HepG2 (cell line): Measurements from ENCODE around the gene MTO1. TPM values are rescaled to one million over a fixed set of nuclear protein-coding genes. Genes with fewer than 3 reads are reported as not detected.

ENCODE experiments used
- CBFB ChIP-seq: sonication (generic); formaldehyde crosslinking; IDR thresholded peaks from 2 replicates; pipeline ENCODE4 v1.4.0; 2020; ENCODE audit warnings: missing genetic modification reagents
- CERS6 ChIP-seq: sonication (generic); formaldehyde crosslinking; IDR thresholded peaks from 2 replicates; pipeline ENCODE4 v1.5.0; 2020; ENCODE audit warnings: missing genetic modification reagents
- EP300 ChIP-seq, 3 experiments: sonication (generic) in 1 of 3; formaldehyde crosslinking in 1 of 3; IDR thresholded peaks; 2 replicates each; pipeline versions ENCODE4 v1.5.1 to v1.6.1; 2011 to 2020; ENCODE audit warnings: low read depth in 2 of 3, low read length in 2 of 3, borderline replicate concordance in 1 of 3, improper control_type of control experiment in 1 of 3, mild to moderate bottlenecking in 1 of 3, missing genetic modification reagents in 1 of 3, moderate library complexity in 1 of 3
- HDAC2 ChIP-seq: sonication (generic); formaldehyde crosslinking; IDR thresholded peaks from 2 replicates; pipeline ENCODE4 v1.4.0; 2020; ENCODE audit warnings: missing genetic modification reagents
- HMGA1 ChIP-seq: sonication (generic); formaldehyde crosslinking; conservative IDR thresholded peaks from 2 replicates; pipeline ENCODE4 v1.4.0; 2020; ENCODE audit warnings: missing genetic modification reagents
- HNRNPLL ChIP-seq: fragments of 200-400 bp; formaldehyde crosslinking; IDR thresholded peaks from 2 replicates; pipeline ENCODE4 v1.6.1; 2017; ENCODE audit warnings: mild to moderate bottlenecking, low read depth, low read length; ENCODE audit not compliant: poor library complexity, severe bottlenecking
- JDP2 ChIP-seq: sonication (generic); formaldehyde crosslinking; IDR thresholded peaks from 2 replicates; pipeline ENCODE4 v1.8.1; 2022; ENCODE audit warnings: missing genetic modification reagents, borderline replicate concordance
- NFRKB ChIP-seq: fragments of 450-650 bp; IDR thresholded peaks from 2 replicates; pipeline ENCODE4 v1.6.1; 2017
- NR3C1 ChIP-seq: sonication (generic); formaldehyde crosslinking; IDR thresholded peaks from 2 replicates; pipeline ENCODE4 v1.4.0; 2020; ENCODE audit warnings: missing genetic modification reagents
- POLR2AphosphoS2 ChIP-seq: IDR thresholded peaks from 2 replicates; pipeline ENCODE4 v1.6.1; 2011; ENCODE audit warnings: low read depth, low read length, improper control_type of control experiment
- U2AF1 ChIP-seq: fragments of 200-400 bp; formaldehyde crosslinking; optimal IDR thresholded peaks from 2 replicates; pipeline ENCODE3; 2017; ENCODE audit warnings: mild to moderate bottlenecking, low read depth, low read length
- ZNF224 ChIP-seq: sonication (generic); formaldehyde crosslinking; IDR thresholded peaks from 2 replicates; pipeline ENCODE4 v1.5.0; 2020; ENCODE audit warnings: mild to moderate bottlenecking, missing genetic modification reagents
- ZNF33A ChIP-seq: sonication (generic); formaldehyde crosslinking; IDR thresholded peaks from 2 replicates; pipeline ENCODE4 v1.5.1; 2020; ENCODE audit warnings: missing genetic modification reagents, mild to moderate bottlenecking, moderate library complexity, borderline replicate concordance
- ZNF549 ChIP-seq: sonication (generic); formaldehyde crosslinking; IDR thresholded peaks from 2 replicates; pipeline ENCODE4 v1.5.0; 2020; ENCODE audit warnings: missing genetic modification reagents
- ZNF615 ChIP-seq: sonication (generic); formaldehyde crosslinking; IDR thresholded peaks from 2 replicates; pipeline ENCODE4 v1.5.0; 2020; ENCODE audit warnings: mild to moderate bottlenecking, missing genetic modification reagents, borderline replicate concordance
- ZNF629 ChIP-seq: sonication (generic); formaldehyde crosslinking; conservative IDR thresholded peaks from 2 replicates; pipeline ENCODE4 v1.5.0; 2020; ENCODE audit warnings: missing genetic modification reagents
- ZNF660 ChIP-seq: sonication (generic); formaldehyde crosslinking; IDR thresholded peaks from 2 replicates; pipeline ENCODE4 v1.5.1; 2020; ENCODE audit warnings: mild to moderate bottlenecking, low read depth, missing genetic modification reagents, borderline replicate concordance
- ZNF672 ChIP-seq: sonication (generic); formaldehyde crosslinking; IDR thresholded peaks from 2 replicates; pipeline ENCODE4 v1.8.1; 2022; ENCODE audit warnings: missing genetic modification reagents
- polyA plus RNA-seq, 8 experiments: library from polyadenylated mRNA; depleted of rRNA in 3 of 8; stranded (reverse) in 7 of 8; unstranded in 1 of 8; fragments of >200 nt; fragmentation: Illumina TruSeq in 4 of 8; extraction: Trizol in 4 of 8; gene quantifications; 2 replicates each; pipeline versions ENCODE4 v1.2.1 to v1.2.3, GENCODE V29; 2011 to 2016; ENCODE audit warnings: low read depth in 4 of 8, missing spikeins in 1 of 8, mixed read lengths in 1 of 8; ENCODE audit not compliant: insufficient read depth in 1 of 8
- total RNA-seq, 5 experiments: library from RNA; depleted of rRNA; stranded (reverse); fragments of >200 nt; fragmentation: Illumina TruSeq; extraction: Trizol; gene quantifications; 2 replicates each; pipeline ENCODE4 v1.2.3, GENCODE V29; 2016; ENCODE audit warnings: low read depth in 1 of 5
- TF ChIP-seq, protein P1 (sequence below): IDR thresholded peaks from 2 replicates; pipeline ENCODE4 v1.6.1; 2016
- TF ChIP-seq, protein P2 (sequence below): sonication (generic); formaldehyde crosslinking; IDR thresholded peaks from 2 replicates; pipeline ENCODE4 v1.5.1; 2020; ENCODE audit warnings: mild to moderate bottlenecking, missing genetic modification reagents, borderline replicate concordance
- TF ChIP-seq, protein P3 (sequence below): sonication (generic); formaldehyde crosslinking; IDR thresholded peaks from 2 replicates; pipeline ENCODE4 v1.5.1; 2020; ENCODE audit warnings: mild to moderate bottlenecking, moderate library complexity, missing genetic modification reagents

Gene MTO1
- total and polyA plus RNA-seq, 2 of the 13 experiments (the other 11 are each of a cell fraction or from before 2014, with no cell fraction given), result 21.1 to 45.3 TPM

DNA sequence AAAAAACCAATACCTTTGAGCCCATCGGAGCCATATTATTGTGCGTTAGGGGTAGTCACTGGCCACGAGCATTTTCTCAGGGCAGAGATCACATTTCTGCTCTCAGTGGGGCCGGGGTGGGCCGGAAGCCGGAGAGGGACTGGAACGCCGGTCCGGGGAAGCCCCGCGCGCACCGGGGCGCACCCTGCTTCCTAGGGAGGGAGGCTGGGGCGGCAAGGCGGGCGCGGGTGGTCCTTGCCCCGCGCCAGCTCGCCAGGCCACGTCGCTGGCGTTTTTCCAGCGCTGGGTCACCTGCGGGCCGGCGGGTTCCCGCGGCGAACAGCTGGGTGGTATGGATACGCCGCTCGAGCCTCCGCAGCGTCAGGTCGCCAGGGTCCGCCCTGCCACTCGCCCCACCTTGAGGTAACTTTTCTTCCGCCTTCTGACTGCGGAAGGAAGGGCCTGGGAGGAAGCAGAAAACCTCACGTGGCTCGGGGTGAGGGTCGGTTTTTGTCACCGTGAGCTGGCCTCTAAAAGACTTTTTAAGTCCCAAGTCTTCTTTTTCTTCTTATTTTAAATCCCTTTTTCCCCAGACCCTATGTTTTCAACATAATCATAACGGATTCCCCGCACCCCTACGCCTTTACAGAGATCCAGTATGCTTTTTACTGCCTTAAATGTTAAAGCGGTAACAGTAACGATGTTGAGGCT, 62.0 kb downstream of the MTO1 start (continued):
- TF ChIP-seq, protein P1, sequence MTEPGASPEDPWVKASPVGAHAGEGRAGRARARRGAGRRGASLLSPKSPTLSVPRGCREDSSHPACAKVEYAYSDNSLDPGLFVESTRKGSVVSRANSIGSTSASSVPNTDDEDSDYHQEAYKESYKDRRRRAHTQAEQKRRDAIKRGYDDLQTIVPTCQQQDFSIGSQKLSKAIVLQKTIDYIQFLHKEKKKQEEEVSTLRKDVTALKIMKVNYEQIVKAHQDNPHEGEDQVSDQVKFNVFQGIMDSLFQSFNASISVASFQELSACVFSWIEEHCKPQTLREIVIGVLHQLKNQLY (CRISPR knock-in tag), result no peak
- TF ChIP-seq ZNF549 (CRISPR knock-in tag) (no peak), POLR2AphosphoS2 (no peak), ZNF660 (no peak), CERS6 (CRISPR knock-in tag) (no peak), NR3C1 (no peak), HNRNPLL (peak; percentile 72), ZNF629 (CRISPR knock-in tag) (peak; percentile 52), U2AF1 (no peak), JDP2 (CRISPR knock-in tag) (no peak), ZNF672 (CRISPR knock-in tag) (no peak), HDAC2 (CRISPR knock-in tag) (no peak; the same call in 1 of the 2 replicates), HMGA1 (CRISPR knock-in tag) (no peak), ZNF224 (CRISPR knock-in tag) (no peak), NFRKB (no peak), CBFB (CRISPR knock-in tag) (peak; percentile 60; the same call in 1 of the 2 replicates), ZNF615 (no peak), EP300 (IDR thresholded peaks at IDR 0.05; ENCODE audit: low read depth in 2 of 2, low read length in 2 of 2) (0 out of 4 replicates have a peak, but pooled peaks of 1 of the 2 experiments have one; percentile 17), EP300 (CRISPR knock-in tag; IDR thresholded peaks at IDR 0.05; ENCODE audit: borderline replicate concordance) (no peak), ZNF33A (CRISPR knock-in tag) (no peak)
- TF ChIP-seq, protein P2, sequence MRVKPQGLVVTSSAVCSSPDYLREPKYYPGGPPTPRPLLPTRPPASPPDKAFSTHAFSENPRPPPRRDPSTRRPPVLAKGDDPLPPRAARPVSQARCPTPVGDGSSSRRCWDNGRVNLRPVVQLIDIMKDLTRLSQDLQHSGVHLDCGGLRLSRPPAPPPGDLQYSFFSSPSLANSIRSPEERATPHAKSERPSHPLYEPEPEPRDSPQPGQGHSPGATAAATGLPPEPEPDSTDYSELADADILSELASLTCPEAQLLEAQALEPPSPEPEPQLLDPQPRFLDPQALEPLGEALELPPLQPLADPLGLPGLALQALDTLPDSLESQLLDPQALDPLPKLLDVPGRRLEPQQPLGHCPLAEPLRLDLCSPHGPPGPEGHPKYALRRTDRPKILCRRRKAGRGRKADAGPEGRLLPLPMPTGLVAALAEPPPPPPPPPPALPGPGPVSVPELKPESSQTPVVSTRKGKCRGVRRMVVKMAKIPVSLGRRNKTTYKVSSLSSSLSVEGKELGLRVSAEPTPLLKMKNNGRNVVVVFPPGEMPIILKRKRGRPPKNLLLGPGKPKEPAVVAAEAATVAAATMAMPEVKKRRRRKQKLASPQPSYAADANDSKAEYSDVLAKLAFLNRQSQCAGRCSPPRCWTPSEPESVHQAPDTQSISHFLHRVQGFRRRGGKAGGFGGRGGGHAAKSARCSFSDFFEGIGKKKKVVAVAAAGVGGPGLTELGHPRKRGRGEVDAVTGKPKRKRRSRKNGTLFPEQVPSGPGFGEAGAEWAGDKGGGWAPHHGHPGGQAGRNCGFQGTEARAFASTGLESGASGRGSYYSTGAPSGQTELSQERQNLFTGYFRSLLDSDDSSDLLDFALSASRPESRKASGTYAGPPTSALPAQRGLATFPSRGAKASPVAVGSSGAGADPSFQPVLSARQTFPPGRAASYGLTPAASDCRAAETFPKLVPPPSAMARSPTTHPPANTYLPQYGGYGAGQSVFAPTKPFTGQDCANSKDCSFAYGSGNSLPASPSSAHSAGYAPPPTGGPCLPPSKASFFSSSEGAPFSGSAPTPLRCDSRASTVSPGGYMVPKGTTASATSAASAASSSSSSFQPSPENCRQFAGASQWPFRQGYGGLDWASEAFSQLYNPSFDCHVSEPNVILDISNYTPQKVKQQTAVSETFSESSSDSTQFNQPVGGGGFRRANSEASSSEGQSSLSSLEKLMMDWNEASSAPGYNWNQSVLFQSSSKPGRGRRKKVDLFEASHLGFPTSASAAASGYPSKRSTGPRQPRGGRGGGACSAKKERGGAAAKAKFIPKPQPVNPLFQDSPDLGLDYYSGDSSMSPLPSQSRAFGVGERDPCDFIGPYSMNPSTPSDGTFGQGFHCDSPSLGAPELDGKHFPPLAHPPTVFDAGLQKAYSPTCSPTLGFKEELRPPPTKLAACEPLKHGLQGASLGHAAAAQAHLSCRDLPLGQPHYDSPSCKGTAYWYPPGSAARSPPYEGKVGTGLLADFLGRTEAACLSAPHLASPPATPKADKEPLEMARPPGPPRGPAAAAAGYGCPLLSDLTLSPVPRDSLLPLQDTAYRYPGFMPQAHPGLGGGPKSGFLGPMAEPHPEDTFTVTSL (CRISPR knock-in tag), result no peak; the same call in 1 of the 2 replicates
- TF ChIP-seq, protein P3, sequence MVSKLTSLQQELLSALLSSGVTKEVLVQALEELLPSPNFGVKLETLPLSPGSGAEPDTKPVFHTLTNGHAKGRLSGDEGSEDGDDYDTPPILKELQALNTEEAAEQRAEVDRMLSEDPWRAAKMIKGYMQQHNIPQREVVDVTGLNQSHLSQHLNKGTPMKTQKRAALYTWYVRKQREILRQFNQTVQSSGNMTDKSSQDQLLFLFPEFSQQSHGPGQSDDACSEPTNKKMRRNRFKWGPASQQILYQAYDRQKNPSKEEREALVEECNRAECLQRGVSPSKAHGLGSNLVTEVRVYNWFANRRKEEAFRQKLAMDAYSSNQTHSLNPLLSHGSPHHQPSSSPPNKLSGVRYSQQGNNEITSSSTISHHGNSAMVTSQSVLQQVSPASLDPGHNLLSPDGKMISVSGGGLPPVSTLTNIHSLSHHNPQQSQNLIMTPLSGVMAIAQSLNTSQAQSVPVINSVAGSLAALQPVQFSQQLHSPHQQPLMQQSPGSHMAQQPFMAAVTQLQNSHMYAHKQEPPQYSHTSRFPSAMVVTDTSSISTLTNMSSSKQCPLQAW (CRISPR knock-in tag), result no peak
